GM21528 (cell line): ENCODE data around the gene PICALM.
"Not testable (repeated sequence)": the region's sequence is repeated elsewhere in the genome, so short reads cannot be mapped to it uniquely, and the experiment has no call there.

Experiments used
- ATAC-seq: cut with Tn5 transposase; IDR thresholded peaks from one replicate; pipeline ENCODE4 v1.9.1; 2021; ENCODE audit warnings: mild to moderate bottlenecking, moderate library complexity; ENCODE audit not compliant: unreplicated experiment, low FRiP score

The PICALM gene

DNA sequence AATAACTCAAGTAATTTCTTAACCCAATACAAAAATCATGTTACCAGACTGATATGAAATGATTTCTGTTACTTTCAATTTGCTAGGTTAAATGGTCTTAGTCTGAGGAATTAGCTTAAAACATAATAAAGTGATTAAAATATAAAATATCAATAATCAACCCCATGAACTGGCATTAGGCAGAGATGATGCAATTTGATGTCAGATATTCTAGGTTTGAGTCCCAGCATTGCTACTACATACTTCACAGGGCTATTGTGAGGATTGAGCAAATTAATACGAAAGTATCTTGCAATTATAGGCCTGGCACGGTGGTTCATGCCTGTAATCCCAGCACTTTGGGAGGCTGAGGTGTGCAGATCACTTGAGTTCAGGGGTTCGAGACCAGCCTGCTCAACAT, 66.5 kb downstream of the PICALM start:
- ATAC-seq: no peak

- ATAC-seq: no peak
These were observed 77.4 kb downstream of the PICALM start for GRCh38 chr11:85991508-85991907.

GRCh38 chr11:85989746-85990145, 79.1 kb downstream of the PICALM start:
- no peak for ATAC-seq

DNA sequence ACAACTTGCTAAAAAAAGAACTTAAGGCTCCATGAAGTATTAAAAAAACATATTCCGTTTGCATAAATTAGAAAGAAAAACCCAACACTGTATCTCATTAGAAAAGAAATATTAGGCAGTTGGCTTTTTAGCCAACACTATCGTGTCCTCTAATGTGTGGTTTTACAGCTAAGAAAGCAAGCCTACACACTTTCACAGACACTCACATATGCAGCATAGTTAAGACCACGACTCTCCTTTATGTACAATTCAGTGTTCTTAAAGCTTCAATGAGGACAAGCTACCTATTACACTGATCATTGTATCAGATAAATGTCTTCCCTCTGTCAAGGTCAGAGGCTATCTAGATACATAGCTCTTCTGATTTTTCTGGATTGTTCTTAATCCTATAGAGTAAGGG, 80.1 kb downstream of the PICALM start:
- no peak for ATAC-seq

- no peak for ATAC-seq
These were observed 91.1 kb downstream of the PICALM start for GRCh38 chr11:85977751-85978160.

DNA sequence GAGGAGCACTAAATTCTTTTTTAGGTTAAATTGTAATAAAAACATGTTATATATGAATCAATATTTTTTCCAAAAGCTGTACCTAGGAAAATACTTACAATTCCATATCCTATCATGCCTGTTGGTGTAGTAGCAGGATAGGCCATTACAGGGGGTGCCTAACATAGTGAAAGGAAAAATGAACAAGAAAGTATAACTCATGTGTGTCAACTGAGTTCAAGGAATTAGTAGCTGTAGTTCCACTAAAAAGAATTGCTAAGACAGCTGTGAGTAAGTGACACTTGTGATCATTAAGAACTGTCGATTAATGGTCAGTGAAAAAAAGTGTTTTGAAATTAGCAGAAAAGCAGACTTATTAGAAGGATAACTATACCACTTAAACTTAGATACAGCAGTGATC, 92.4 kb downstream of the PICALM start:
- no peak for ATAC-seq

DNA sequence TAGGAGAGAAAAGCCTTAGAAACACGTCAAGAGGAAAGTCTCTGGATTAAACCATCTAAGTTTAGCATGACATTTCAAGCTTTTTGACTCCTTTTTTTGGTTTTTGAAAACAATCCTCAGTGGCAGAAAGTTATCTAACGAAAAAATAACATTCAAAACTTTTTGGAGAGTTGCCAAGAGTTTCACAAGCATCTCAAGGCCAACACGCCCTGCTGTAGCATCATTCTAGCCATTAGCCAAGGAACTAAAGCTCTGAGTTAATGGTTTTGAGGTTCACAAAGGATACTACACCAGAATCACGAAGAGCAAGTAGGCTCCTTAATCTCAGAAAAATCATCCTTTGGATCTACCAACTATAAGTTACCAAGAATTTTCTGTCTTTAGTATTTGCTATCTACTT, 94.8 kb downstream of the PICALM start:
- ATAC-seq: no peak

- ATAC-seq: no peak
These were observed 98.3 kb downstream of the PICALM start for GRCh38 chr11:85970593-85970992.

- no peak for ATAC-seq
These were observed 101.4 kb downstream of the PICALM start for GRCh38 chr11:85967457-85967856.

GRCh38 chr11:85965202-85965601, 103.7 kb downstream of the PICALM start:
- no peak for ATAC-seq

DNA sequence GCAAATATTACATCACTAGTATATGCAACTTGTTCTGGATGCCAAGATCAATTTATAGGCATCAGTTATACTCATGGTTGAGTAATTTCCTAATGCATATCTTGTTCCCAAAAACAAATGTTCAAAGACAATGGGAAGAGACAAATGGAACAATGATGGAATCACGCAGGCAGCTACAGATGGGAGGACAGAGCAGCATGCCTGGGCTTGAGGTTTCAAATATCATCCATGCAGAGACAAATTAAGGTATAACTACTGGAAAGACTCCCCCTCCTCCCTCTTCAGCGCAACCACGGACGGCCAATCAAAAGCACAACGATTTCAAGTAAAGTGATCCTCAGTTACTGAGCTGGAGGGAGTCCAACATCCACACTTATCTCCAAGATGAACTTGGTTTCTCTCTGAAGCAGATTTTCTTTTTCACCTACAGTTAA, 106.9 kb downstream of the PICALM start:
- no peak for ATAC-seq

GRCh38 chr11:85961130-85961529, 107.8 kb downstream of the PICALM start:
- no peak for ATAC-seq

GRCh38 chr11:85960678-85961077, 108.2 kb downstream of the PICALM start:
- ATAC-seq: no peak

- ATAC-seq: no peak
These were observed 113.4 kb downstream of the PICALM start for GRCh38 chr11:85955531-85955930.

DNA sequence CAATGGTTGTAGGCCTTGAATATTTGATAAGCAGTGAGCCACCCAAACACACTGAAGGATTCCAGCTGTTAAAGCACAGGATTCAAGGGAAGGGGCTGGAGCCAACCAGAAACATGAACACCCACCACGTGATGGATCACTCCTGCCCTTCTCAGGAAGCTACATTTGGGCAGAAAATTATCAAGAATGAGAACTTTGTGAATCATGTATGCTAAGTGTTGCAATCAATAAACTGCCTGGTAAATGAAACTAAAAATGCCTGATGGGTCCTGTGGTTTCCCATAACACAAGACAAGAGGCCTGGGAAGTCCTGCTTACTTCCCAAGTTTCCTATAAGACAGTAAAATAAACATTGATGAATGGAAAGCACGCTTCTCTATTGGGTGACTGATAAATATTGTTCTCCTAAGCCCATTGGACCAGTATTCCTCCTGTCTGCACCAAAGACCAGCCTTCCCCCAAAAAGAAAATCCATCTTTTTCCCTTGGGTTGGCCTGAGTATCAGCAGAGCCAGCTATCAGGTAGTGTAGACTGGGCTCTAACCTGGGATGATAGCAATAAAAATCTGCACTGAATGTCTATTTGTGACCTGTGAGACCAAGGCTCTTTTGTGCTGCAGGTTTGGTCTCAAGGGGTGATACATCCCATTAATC, 115.3 kb downstream of the PICALM start:
- no peak for ATAC-seq

DNA sequence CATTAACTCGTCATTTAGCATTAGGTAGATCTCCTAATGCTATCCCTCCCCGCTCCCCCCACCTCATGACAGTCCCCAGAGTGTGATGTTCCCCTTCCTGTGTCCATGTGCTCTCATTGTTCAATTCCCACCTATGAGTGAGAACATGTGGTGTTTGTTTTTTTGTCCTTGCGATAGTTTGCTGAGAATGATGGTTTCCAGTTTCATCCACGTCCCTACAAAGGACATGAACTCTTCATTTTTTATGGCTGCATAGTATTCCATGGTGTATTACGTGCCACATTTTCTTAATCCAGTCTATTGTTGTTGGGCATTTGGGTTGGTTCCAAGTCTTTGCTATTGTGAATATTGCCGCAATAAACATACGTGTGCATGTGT, 116.8 kb downstream of the PICALM start:
- not testable (repeated sequence) for ATAC-seq

- ATAC-seq: no peak
These were observed 117.3 kb downstream of the PICALM start for GRCh38 chr11:85951428-85952107.

DNA sequence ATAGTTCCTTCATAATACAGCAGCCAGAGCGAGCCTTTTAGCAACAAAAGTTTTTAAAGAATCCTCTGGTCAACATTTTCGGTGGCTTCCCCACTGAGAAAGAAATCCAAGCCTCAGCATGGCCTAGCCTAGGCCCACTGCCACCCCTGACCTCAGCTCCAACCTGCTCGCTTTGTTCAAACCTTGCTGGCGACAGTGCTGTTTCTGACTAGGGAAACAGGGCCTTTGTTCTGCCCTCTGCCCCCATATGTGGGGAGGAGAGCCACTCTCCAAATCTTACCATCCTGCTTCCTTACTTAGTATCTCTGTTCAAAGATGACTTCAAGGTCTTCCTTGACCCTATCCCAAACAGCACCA, 117.9 kb downstream of the PICALM start:
- ATAC-seq: no peak

GRCh38 chr11:85950317-85951048, 118.4 kb downstream of the PICALM start:
- no peak for ATAC-seq

DNA sequence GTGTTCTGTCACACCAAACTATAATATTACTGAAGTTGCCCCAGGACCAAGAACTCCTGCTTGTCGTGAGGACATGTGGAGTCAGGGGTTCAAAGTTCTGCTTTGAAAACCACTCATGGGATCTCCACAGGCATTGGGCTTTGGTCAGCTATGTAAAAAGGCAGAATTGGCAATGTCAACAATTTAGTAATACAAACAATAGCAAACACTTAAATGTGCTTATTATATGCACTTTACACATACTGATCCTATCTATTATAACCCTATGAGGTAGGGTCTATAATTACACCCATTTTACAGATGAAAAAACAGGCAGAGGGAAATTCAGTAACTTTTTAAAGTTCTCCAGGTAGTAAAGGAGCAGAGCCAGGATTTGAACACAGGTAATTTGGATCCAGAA, 119.1 kb downstream of the PICALM start:
- no peak for ATAC-seq

DNA sequence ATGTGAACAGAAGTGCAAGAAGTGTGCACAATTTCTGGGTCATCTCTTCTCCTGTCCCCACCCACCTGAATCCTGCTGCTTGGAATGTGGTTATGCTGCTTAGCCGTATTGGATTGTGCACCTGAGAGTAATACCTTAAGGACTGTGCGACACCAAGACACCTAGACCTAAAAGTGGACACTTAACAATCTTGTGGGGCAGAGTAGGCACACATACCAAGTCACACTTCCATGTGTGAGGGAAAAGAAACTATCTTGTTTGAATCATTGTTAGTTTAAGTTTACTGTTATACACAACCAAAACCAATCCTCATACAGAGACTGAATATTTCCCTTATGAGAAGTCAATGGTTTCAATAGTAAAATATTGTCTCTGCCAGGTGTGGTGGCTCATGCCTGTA, 120.0 kb downstream of the PICALM start:
- ATAC-seq: no peak
